GM21381 (cell line): ENCODE measurements around the gene MOXD1.
A peak's percentile ranks its signal among the peaks of the same experiment; 100 is the strongest.
"Not testable (repeated sequence)": the region's sequence is repeated elsewhere in the genome, so short reads cannot be mapped to it uniquely, and the experiment has no call there.

ENCODE experiments used
- ATAC-seq: cut with Tn5 transposase; IDR thresholded peaks from one replicate; pipeline ENCODE4 v1.9.1; 2021; ENCODE audit warnings: mild to moderate bottlenecking, moderate library complexity; ENCODE audit not compliant: unreplicated experiment

Gene MOXD1

GRCh38 chr6:132285004-132285780 is 116.1 kb downstream of the MOXD1 start:
- no peak for ATAC-seq

GRCh38 chr6:132282696-132283095 is 118.6 kb downstream of the MOXD1 start:
- no peak for ATAC-seq

DNA sequence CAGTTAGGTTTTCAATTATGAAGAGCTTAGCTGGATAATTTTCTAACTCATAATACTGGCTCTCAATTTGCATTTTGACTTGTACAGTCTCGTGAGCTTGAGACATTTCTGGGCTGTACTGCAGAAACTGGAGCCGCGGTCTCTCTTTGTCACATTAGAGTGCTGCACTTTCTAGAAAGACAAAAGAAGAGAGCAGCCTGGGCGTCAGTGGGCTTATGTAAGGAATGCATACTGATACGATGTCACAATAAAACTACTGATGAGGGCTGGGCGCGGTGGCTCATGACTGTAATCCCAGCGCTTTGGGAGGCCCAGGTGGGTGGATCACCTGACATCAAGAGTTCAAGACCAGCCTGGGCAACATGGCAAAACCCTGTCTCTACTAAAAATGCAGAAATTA is 120.8 kb downstream of the MOXD1 start:
- no peak for ATAC-seq

GRCh38 chr6:132279592-132280139 is 121.6 kb downstream of the MOXD1 start:
- peak; percentile 94 for ATAC-seq

- no peak for ATAC-seq
Observed at GRCh38 chr6:132275066-132275970, 126.0 kb downstream of the MOXD1 start.

- ATAC-seq, result no peak
Observed at GRCh38 chr6:132272776-132273175, 128.5 kb downstream of the MOXD1 start.

GRCh38 chr6:132270726-132271402 is 130.4 kb downstream of the MOXD1 start:
- no peak for ATAC-seq

GRCh38 chr6:132268666-132269065 is 132.6 kb downstream of the MOXD1 start:
- not testable (repeated sequence) for ATAC-seq

DNA sequence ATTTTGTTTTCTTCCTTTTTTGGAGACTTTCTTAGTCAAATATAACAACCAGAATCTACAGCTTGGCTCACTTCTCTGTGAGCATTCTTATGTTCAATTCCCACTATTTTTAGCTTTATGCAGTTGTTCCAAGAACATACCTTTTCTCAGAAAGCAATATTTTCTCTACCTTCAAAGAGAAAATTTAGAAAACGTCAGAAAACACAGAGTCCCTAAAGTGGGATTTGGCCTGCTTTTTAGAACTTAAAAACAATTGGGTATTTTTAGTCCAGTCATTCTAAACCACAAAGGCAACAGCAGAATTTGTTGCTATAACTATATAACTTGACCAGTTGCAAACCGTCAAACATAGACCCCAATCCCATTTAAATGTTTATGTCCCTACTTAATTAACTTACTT is 133.1 kb downstream of the MOXD1 start:
- no peak for ATAC-seq

DNA sequence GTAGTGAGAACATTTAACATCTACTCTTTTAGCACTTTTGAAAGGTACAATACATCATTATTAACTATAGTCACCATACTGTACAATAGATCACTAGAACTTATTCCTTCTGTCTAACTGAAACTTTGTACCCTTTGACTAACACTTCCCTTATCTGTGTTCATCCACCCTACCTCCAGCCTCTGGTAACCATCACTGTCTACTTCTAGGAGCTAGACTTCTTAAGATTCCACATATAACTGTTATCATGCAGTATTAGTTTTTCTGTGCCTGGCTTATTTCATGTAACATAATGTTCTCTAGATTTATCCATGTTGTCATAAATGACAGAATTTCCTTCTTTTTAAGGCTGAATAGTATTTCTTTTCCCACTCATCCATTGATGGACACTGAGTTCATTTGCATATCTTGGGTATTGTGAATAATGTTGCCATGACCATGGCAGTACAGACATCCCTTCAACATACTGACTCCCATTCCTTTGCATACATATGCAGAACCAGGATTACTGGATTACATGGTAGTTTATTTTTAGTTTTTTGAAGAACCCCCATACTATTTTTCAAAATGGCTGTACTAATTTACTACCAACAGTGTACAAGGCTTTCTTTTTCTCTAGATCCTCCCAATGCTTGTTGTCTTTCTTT is 135.7 kb downstream of the MOXD1 start:
- ATAC-seq, result no peak

- ATAC-seq, result no peak
Observed at GRCh38 chr6:132264021-132264500, 137.2 kb downstream of the MOXD1 start.

DNA sequence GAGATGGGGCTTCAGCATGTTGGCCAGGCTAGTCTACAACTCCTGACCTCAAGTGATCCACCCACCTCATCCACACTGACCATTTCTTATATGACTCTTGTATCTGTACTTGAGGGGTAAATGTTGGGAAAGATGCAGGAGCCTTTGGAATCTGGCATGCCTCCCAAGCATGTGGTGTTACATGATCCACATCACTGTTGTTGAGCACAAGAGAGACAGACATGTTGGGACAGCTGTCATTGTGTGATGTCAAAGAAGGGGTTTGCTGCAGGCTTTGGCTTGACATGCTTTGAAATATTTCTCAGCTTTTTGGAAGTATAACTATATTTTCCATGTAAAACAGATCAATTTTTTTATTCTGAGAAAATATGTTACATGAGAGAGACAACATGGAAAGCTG is 139.9 kb downstream of the MOXD1 start:
- no peak for ATAC-seq

- no peak for ATAC-seq
Observed at GRCh38 chr6:132259070-132259469, 142.2 kb downstream of the MOXD1 start.

GRCh38 chr6:132257561-132257960 is 143.7 kb downstream of the MOXD1 start:
- ATAC-seq, result no peak

DNA sequence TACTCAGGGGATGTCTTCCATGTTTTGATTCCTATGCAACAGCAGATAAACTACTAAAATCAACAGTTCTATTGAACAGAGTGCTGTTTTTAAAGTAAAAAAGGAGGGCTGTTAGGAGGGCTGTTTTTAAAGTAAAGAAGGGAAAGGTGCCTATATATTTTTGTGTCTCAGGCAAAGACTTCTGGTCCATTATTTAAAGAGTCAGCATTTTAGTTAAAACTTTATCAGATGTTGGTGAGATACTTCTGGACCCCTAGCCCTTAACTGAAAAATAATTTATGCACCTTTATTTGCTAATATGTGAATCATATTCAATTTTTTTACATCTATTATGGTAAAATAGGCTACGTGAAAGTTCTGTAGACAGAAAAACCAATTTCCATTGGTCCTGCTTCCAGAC is 144.8 kb downstream of the MOXD1 start:
- ATAC-seq, result no peak

GRCh38 chr6:132253906-132254305 is 147.4 kb downstream of the MOXD1 start:
- ATAC-seq, result no peak

DNA sequence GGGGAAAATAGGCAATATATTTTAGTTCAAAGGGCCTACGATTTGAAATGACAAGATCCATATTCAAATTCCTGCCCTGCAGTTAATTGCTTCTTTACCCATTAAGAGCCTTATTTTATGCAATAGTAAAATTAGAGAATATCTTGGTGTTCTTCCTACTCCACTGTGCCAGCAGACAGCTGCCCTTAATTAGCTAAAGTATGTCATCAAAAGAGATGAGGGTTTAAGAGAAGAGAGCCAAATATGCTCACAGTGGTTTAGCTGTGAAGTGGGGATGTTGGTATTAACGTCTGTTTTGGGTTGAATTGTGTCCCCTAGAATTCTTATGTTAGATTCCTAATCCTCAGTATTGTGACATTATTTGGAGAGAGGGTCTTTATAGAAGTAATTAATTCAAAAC is 148.1 kb downstream of the MOXD1 start:
- ATAC-seq, result no peak

GRCh38 chr6:132252113-132252512 is 149.2 kb downstream of the MOXD1 start:
- ATAC-seq, result no peak

- no peak for ATAC-seq
Observed at GRCh38 chr6:132251711-132252110, 149.6 kb downstream of the MOXD1 start.

DNA sequence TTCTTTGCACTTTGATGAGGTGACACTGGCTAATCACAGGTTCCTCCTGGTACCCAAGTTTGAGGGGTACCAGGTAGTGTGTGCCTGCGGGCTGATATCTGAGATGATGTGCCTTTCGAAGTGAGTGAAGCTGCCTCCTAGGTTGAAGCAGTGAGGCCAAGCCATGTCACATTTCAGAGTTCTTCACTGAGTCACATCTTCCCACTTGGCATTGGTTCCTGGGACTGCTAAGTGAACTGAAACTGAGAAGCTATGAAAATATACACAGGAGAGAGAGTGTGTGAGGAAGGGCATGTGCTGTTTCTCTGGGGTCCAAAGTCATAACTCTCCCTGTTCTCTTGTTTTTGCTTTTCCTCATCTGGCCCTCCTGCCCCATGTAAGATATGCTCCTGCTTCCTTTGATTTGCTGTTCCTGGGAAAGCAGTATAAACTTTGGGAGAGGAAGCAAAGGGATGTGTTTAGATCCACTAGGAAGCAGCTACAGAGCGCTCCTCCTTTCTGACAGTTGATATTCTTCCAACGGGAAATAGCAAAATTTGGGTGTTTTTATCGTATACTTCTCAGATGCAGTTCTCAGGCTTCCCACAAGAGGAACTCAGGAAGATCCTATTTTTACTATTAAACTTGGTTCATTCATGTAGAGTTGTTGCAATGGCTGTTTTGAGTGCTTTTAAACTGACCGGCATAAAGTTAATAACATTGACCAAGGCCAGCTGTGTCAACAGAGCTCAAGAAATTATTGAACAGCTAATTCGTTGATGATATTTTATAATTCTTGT is 153.7 kb downstream of the MOXD1 start:
- no peak for ATAC-seq
